GM19238 (cell line): ENCODE data around the gene STAT6.
A peak's percentile ranks its signal among the peaks of the same experiment; 100 is the strongest.

Experiments
- DNase-seq: peaks from one replicate; pipeline ENCODE4 v3.0.0; 2011; ENCODE audit warnings: low spot score; ENCODE audit not compliant: insufficient read length

Gene STAT6

DNA sequence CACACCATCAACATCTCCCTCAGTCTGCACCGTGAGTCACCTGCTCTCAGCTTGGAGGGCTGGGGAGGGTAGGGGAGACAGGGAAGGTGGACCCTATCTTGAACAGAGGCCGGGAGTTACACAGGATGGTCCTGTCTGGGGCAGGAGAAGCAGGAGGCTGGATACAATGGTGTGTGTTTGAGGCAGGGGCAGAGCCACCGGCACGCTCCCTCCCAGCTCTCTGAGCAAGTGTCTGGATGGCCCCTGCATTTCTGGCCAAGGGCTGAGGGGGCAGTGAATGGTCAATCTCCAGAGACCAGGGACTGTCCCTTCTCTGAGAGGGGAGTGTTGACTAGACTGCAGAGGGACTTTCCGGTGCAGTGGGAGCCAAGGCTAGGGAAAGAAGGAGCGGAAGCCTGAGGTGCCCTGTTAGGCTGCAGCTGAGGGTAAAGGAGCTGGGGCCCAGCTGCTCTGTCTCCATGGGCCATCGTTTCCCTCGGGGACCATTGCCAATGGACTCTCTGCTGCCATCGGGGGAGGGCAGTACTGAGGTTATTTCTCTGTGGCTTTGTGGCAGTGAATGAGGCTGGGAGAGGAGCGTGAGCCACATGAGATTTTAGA is 34.4 kb upstream of the STAT6 start:
- DNase-seq, result no peak

DNA sequence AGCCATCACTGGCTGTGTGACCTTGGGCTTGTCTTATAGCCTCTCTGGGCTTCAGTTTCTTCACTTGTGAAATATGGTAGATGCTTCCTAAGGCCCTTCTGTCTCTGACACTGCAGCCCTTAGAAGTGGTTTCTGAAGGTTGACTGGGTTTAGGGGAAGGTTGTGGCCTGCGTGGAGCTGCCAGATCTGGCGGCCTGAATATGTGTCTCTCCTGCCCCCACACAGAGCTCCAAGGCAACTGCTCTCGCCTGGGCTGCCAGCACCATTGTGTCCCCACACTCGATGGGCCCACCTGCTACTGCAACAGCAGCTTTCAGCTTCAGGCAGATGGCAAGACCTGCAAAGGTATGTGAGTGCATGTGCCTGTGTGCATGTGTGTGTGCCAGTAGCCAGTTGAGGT is 32.3 kb upstream of the STAT6 start:
- no peak for DNase-seq

DNA sequence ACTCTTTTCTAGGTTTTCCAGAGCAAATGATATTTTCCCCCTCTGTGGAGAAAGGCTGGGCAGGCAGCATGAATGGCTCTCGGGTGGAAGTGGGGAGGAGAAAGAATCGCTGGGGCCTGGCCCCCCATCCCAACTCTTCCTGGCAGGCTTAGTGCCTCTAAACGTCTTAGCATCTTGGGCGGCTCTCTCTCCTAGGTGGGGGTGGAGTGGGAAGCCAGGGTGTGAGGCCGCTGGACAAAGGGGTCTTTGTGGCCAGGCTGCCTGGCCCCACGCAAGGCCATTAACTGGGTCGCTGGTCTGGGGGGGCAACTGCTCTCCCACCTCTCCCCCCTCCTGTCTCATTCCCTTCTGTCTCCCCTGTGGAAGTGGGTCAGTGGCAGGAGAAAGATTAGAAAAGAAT is 31.6 kb upstream of the STAT6 start:
- DNase-seq, result no peak

DNA sequence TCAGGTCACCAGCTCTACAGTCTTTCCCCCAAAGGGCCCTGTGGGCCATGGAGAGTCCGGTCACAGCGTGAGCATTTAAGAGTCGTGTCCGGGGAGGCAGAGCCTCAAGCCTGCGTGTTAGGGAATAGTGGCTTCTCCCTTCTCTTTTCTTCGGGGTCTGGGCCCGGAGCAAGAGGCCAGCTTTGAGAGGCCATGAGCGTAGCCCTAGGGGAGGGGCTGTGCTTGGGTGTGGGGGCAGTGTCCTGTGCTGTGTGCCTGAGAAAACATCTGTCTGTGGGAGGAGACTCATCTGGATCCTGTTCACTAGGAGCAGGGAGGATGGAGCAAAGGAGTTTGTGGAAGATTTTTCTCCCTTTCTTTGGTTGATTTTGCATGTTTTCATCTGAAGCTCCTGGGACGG is 31.0 kb upstream of the STAT6 start:
- no peak for DNase-seq

DNA sequence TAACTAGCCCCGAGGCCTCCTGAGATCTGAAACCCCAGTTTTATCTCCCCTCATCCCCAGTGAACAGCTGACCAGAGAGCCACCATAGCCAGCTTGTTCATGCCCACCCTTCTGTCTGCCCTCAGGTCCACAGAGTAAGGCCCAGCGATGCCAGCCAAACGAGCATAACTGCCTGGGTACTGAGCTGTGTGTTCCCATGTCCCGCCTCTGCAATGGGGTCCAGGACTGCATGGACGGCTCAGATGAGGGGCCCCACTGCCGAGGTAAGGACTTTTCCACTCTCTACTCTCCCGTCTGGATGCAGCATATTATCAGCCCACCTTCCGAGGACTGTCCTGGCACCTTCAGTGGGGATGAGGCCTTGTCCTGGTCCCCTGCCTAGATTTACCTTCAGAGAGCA is 30.1 kb upstream of the STAT6 start:
- DNase-seq, result no peak

DNA sequence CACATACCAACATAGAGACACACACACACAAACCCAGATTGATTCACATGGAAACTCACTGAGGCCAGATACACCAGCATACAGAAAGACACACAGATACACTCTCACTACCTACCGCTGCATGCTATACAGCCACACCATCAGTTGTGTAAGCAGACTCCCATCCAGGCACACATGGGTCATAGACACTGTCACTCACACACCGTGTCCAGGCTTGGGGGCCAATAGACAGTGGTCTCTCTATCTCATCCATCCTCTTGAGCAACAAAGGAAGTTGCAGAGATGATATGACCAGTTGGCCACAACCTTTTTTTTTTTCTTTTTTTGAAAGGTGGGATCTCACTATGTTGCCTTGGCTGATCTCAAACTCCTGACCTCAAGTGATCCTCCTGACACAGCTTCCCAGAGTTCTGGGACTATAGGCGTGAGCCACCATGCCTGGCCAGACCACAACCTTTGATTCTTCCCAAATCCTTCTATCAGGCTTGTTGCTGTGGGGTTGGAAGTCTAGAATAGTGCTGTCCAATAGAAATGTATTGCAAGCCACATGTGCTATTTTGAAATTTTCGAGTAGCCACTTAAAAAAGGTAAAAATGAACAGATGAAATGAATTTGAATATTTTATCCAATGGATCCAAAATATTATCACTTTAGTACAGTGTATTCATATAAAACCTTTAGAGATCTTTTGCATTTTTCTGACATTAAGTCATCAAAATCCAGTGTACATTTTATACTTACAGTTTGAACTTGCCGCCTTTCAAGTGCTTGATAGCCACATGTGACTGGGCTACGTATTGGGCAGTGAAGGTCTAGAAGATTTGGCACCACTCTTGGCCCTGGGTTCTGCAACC is 28.9 kb upstream of the STAT6 start:
- no peak for DNase-seq

DNA sequence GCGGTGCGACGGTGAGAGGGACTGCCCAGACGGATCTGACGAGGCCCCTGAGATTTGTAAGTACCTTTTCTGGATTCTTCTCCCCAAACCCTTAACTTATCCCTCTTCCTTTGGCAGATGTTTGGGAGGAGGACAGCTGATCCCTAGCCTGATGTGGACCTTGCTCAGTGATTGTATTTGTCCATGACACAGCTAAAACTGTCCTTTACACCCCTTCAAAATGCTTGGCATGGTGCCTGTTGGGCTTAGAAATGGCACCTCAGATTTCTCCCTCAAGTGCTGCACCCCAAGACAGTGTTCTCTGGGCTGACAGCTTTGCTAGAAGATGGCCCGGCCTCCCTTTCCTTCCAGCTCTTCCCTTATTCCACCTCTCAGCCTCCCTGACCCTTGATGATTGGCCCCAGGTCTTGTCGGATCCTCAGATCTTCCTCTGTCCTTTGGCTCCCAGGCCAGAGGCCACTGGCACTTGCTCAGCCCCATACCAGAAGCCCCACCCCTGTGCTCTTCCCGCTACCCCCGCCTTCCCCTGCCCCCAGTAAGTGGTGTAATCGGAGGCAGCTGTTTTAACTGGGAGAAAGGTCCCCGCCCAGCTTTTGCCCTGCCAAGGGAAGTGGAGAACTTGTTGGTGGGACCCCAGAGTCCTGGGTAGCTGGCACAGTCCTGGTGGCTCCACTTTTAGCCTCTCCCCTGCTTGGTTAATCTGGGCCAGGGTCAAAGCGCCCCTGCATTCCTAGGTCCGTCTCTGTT is 27.5 kb upstream of the STAT6 start:
- DNase-seq, result no peak

DNA sequence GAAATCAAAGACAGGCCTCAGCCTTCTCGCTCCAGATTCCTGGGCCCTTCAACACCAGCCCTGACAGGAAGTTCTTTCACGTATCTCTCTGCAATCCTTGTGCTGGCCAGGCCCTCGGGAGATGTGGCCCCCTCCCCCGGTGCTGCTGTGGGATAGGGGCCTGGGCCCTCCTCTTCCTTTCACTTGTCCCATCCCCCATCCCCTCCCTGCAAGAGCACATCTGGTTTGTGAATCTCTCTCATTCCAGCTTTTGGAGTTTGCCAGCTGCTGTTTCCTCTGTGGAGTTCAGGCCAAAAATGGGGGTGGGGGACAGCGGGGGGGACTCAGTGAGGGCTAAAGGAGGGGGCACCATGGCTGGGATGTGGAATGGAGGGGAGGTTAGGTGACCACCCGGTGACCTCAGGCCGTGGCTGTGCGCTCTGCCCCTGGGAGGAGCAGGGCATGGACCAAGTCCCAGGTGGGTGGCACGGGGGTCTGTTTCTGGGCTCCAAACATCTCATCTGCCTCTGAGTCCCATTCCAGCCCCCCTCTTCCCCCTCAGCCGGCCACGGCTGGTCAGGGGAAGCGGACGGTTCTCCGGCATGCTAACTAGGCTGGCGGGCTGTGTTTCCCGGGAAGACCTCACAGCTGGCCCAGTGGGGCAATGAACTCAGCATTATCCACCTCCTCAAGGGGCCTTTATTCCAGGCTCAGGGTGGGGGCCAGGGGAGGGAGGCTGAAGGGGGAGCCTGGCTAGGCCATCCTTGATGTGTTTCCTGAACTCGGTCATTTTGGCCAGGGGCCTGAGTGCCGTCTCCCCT is 24.6 kb upstream of the STAT6 start:
- no peak for DNase-seq

DNA sequence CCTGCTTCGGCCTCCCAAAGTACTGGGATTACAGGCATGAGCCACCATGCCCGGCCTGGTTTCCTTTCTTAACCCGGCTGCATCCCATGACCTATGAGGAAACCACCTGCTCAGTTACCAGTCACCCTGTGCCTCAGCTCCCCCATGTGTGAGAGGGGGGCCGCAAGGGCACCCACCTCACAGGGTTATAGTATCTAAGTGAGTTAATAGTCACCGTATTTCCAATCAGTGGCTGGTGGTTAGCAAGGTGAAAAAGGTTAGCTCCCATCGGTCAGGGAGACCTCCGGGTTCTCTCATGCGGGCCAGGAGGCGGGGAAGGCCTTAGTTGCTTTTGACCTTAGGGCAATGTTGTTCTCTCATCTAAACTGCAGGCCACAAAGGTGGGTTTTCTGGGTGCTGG is 23.8 kb upstream of the STAT6 start:
- DNase-seq, result no peak

DNA sequence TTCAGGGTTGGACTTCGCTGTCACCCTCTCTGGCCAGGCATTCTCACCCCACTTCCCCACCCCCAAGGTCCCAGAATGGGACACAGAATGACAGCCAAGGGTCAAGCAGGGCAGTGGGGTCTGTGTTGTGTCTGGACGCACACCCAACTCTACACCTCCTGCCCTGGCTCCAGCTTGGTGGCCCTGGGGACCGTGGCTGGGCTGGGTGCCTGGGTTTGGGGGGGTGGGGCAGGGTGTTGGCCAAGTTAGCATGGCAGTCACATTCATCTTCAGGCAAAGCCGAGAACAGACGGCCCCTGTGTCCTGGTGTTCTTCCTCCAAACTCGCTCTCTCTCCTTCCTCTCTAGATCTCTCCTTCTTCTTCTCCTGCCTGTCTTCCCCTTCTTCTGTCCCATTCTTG is 22.8 kb upstream of the STAT6 start:
- DNase-seq, result no peak

DNA sequence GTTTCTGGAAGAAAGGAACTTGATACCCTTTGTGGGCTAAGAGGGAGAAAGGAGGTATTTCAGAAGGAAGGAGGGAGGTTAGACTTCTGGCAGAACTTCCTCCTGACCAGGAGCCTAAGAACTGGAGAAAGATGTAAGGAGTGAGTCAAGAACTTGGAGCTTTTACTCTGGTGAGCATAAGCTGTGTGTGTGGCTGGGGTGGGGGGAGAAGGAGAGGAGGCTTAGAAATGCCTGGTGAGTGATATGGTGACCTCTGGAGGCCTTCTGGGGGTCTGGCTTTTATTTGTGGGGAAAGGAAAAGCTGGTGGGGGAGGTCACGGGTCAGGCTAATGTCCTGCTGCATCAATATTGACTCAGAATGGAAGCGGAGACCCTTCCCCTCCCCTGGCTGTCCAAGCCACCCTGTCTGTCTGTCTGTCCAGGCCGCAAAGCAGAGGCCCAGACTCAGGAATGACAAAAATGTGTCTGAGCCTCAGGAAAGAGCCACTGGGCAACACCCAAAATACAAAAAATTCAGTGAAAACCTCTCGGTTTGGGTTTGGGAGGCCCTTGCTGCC is 21.9 kb upstream of the STAT6 start:
- DNase-seq, result no peak

DNA sequence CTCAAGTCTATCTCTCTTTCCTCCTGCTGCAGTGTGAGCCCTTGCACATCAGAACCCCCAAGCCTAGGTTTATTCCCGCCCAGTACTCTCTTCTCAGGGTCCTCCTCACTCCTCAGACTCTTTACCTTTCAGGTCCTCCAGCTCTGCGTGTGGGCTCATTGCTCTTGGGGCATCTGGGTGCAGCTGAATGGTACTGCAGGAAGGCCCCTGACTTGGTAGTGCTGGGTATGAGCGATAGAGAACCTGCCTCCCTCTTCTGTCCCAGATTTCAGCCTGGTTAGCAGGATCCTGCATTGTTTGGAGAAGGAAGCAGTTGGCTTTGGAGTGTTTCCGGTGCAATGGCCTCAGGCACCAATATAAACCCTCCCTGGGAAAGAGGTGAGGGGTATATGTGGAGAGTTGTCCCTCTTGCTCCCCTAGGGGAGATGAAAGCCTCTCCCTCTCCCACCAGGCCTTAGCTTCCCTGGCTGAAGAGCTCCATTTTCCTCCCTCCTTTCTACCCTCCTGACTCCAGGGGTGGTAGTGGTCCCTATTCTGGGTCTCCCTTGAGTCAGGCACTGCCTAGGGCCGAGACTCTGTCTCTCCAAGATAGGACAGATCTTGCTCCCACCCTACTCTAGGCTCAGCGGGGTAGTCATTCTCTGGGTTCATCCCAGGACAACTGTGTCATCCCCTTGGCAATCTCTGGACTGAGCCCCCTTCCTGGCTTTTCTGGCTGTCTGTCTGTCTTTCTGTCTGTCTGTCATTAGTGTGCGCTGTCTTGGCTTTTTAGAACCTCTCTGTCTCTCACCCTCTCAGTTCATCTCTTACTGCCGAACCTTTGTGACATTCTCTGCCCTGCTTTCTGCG is 21.0 kb upstream of the STAT6 start:
- DNase-seq, result no peak

DNA sequence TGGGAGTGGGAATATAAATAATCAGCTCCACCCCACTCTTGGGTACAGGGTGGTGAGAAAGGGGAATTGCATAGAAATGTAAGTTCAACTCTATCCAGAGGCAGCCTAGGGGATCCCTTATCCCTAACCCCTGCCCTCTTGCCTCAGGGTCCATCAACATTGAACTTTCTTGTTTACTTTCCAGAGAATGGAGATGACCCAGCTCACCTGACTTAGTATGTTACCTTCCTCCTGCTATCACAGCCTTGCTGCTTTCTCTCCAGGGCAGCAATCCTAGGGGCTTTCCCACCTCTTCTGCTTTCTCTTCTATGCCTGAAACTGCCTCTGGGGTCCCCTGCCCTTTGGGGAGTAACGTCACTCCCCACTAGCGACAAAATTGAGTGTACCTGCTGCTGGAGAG is 19.8 kb upstream of the STAT6 start:
- DNase-seq, result no peak

DNA sequence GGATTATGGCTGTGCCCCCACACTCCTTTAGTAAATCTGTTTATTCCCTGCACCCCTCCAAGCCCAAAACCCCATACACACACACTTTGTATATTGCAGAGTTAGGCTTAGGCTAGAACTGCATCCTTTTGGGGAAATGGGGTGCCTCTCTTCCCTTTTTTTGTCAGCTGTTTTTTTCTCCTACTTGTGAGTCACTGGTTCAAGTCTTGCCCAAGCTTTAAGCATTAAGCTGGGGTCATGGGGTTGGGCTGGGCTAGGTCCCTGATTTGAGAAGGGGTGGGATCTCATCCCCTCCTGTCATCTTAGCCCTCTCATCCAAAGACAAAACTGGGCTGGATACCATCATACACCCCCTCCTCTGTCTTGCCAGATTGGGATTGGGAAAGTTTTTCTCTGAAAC is 18.7 kb upstream of the STAT6 start:
- no peak for DNase-seq

DNA sequence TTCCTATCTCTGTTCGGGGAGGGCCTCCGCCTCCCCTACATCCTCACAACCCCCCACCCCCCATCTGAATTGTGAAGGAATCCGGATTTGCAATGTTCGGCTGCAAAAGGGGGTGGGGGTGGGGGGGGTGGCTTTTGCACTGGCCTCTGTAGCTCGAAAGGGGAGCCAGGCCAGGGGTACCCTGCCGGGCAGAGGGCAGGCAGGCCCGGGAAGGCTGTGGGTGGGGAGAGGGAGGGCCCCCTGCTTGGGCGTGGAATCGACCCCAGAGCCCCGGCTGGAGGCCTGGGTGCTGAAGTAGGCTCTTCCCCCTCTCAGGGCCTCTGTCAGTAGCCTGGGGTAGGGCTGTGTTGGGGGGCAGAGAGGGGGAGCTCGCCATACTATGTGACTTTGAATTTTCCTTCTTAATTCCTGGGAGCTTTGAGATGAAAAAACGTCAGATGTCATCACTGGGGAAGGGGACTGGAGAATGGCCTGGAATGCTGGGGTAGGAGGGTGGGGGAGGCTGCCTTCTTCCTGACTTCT is 18.2 kb upstream of the STAT6 start:
- no peak for DNase-seq

DNA sequence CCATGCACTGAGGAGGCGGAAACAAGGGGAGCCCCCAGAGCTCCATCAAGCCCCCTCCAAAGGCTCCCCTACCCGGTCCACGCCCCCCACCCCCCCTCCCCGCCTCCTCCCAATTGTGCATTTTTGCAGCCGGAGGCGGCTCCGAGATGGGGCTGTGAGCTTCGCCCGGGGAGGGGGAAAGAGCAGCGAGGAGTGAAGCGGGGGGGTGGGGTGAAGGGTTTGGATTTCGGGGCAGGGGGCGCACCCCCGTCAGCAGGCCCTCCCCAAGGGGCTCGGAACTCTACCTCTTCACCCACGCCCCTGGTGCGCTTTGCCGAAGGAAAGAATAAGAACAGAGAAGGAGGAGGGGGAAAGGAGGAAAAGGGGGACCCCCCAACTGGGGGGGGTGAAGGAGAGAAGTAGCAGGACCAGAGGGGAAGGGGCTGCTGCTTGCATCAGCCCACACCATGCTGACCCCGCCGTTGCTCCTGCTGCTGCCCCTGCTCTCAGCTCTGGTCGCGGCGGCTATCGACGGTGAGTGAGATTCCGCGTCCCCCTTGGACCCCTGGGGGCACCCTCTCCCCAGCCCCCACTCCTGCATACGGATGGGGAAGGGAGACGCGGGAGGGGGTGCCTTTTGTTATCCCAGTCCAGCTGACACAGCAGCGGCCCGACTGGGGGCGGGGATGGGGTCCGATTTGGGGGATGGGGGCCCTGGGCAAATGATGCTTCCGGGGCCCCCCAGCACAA is 17.5 kb upstream of the STAT6 start:
- DNase-seq, result no peak

DNA sequence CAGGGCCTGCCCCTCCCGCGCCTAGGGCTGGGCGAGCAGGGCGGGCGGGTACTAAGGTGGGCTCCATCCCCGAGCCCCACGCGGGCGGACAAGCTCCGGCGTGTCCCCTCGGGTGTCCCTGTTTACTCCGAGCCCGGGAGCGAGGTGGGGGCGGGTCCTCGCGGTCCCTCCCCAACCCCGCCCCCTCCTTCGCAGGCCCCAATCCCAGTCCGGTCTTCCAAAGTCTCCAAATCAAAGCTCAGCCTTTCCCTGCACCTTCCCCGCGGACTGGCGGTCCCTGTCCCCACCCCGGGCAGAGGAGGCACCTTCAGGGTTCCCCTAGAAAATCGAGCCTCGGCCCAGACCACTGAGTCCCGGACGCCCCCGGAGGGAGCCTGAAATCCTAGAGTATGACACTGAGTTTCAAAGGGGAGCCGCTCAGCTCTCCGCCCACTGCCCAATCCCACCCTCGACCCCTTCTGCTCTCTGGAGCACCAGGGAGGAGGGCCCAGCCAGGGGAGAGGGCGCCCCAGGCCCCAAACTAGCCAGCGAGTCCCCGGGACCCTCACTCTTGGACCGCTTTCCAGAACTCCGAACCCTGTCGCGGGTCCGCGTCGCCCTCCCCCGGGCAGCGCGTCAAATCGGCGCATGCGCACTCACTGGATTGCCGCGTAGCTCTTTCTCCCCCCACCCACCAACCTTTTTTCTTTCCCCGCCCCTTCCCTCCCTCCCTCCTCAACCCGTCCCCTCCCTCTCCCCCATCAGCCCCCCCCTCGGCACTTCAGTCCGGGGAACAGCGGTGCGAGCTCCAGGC is 16.8 kb upstream of the STAT6 start, which contains the start of gene LRP1:
Gene LRP1, plus strand, starts transcription at position 758 of the 793 bp plus-strand sequence. CDS start 482 bp downstream, outside the sequence.
- DNase-seq, result peak; percentile 53

DNA sequence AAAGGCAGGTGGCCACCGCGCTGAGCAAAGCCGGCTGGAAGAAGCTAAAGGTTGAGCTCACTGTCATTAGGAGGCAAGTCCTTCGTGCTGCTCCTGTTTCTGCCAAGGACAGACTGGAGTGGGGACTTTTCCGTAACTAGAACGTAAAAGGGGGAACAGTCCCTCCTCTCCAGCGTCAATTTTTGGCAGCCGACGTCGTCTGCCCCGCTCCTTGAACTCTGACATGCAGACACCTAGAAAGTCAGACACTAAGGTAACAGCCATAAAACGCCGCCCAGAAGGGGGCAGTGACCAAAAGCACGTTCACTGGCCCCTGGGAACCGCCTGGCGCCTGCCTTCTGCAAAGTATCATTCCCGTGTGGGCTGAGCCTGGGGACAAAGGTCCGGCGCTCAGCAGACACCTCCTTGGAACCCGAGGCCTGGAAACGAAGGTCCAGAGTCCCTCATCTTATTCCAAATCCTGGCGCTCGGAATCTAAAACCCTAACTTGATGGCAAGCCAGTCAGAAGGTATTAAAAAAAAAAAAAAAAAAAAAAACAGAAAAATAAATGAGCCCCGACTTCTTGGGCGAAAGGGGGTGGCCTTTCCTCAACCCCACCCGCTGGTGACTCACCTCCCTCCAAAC is 16.1 kb upstream of the STAT6 start:
- no peak for DNase-seq
